SJCRH30 (cell line): ENCODE measurements around the gene TMEM242. TPM values are rescaled to one million over a fixed set of nuclear protein-coding genes. Genes with fewer than 3 reads are reported as not detected.

Experiments
- DNase-seq, 2 experiments: peaks; one replicate each; pipeline ENCODE4 v3.0.0-alpha.2; 2015 to 2020
- H3K27ac ChIP-seq: fragments of 250-450 bp; sonication (Bioruptor Pico); 2 replicates; pipeline ENCODE4 v1.5.1; 2020; ENCODE audit warnings: mild to moderate bottlenecking, moderate library complexity
- H3K27me3 ChIP-seq: fragments of 250-450 bp; sonication (Bioruptor Pico); 2 replicates; pipeline ENCODE4 v1.5.1; 2020; ENCODE audit warnings: mild to moderate bottlenecking, moderate library complexity
- H3K36me3 ChIP-seq: fragments of 250-450 bp; sonication (Bioruptor Pico); 2 replicates; pipeline ENCODE4 v1.5.1; 2020; ENCODE audit warnings: mild to moderate bottlenecking, moderate library complexity
- H3K4me1 ChIP-seq: fragments of 250-450 bp; sonication (Bioruptor Pico); 2 replicates; pipeline ENCODE4 v1.5.1; 2020; ENCODE audit warnings: mild to moderate bottlenecking, moderate library complexity
- H3K4me3 ChIP-seq: fragments of 250-450 bp; sonication (Bioruptor Pico); 2 replicates; pipeline ENCODE4 v1.5.1; 2020; ENCODE audit warnings: mild to moderate bottlenecking, moderate library complexity
- H3K9me3 ChIP-seq: fragments of 250-450 bp; sonication (Bioruptor Pico); replicated peaks from 2 replicates; pipeline ENCODE4 v1.5.1; 2020; ENCODE audit warnings: mild to moderate bottlenecking, moderate library complexity
- total RNA-seq: library from RNA; depleted of rRNA; stranded (reverse); fragments of >200 nt; shearing (Covaris generic); gene quantifications from 2 replicates; pipeline ENCODE4 v1.2.3, GENCODE V29; 2014

Gene TMEM242
- total RNA-seq, 1 experiment from 2014 or later, result 8.3 TPM

DNA sequence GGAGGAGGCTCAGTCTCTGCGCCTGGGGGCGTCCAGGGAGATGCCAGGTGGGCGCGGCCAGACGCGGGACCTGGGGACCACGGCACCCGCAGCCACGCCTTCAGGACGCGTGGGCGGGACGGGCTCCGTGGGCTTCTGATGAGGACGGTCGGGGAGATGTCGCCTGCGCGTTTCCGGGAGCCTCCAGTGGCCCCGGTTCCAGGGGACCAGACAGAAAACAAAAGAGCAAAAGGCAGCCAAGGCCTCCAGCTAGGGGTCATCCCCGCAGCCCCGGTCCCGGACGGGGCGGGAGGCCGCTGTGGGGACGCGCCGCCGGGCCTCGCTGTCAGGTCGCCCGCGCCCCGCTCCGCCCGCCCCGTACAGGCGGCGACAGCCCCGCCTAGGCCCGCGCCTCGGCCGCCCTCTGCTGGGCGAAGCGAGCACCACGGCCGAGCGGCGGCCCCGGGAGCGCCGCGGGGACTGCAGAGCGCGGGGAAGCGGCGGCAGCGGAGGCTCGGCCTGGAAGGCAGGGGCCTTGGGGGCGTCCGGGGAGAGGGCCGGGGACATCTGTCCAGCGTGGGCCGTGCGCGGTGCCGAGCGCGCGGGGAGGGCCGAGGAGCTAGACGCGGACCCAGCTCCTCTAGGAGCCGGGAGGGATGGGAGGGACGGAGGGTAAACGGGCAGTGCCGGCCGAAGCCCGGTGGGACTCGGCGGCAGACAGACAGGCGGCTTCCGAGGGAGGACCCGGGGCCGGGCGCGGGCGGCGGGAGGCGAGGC, 48.7 kb downstream of the TMEM242 start:
- peak; percentile 68 to 82 for DNase-seq
- Histone ChIP-seq H3K27me3 (no peaks in the 10 kb centered on the region), H3K4me3 (peak overlapping the region; percentile 72), H3K27ac (peak overlapping the region; percentile 49), H3K4me1 (no peaks in the 10 kb centered on the region), H3K9me3 (no peaks in the 10 kb centered on the region), H3K36me3 (no peaks in the 10 kb centered on the region)

GRCh38 chr6:157273756-157274470, 49.4 kb downstream of the TMEM242 start:
- no peaks in the 10 kb centered on the region for H3K4me1 ChIP-seq
- peak overlapping the region; percentile 72 for H3K4me3 ChIP-seq
- peak; percentile 76 to 82 for DNase-seq
- H3K9me3 ChIP-seq, result no peaks in the 10 kb centered on the region
- H3K27me3 ChIP-seq, result no peaks in the 10 kb centered on the region
- no peak overlapping the region for H3K27ac ChIP-seq
- no peaks in the 10 kb centered on the region for H3K36me3 ChIP-seq

DNA sequence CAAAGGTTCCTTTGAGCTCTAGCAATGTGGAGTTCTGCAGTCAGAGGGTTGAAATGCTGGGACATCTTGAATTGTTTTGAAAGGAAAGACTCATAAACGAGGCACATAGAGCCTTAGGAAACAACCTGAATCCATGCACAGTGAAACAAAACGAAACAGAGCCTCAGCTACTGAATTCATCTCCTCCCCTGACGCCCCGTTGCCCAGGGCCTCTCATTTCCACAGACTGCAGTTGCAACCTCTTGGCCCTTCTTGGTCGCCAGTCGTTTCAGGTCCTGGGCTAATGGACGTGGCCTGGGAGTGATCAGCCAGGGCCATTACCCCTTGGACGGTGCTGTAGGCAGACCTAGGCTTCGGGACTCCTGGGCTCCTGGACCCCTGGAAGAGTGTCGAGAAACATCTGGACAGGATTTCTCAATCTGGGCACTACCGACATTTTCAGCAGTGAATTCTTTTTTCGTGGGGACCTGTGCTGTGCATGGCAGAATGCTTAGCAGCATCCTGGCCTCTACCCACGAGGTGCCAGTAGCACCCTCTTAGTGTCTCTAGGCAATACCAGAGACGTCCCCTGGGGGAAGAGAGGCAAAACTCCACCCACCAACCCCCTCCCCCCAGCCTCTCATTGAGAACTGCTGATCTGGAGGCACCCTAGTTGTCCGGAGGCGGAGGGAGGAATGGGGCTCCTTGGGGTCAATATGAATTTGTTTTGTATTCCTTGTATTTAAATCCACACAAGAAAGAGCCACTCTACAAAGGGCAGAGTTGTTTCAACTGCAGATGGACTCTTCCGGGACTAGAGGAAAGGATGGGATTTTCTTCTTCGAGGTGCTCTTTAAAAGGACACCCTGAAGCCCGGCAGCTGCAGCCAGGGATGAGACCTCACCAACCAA, 50.2 kb downstream of the TMEM242 start:
- Histone ChIP-seq H3K4me1 (no peaks in the 10 kb centered on the region), H3K27ac (no peak overlapping the region), H3K9me3 (no peaks in the 10 kb centered on the region), H3K27me3 (no peaks in the 10 kb centered on the region), H3K4me3 (peak overlapping the region; percentile 72), H3K36me3 (no peaks in the 10 kb centered on the region)
- peak; percentile 24 to 41 for DNase-seq

- H3K36me3 ChIP-seq, result no peaks in the 10 kb centered on the region
- no peak for DNase-seq
- no peak overlapping the region for H3K27ac ChIP-seq
- H3K4me1 ChIP-seq, result no peaks in the 10 kb centered on the region
- no peaks in the 10 kb centered on the region for H3K9me3 ChIP-seq
- no peak overlapping the region for H3K4me3 ChIP-seq
- no peaks in the 10 kb centered on the region for H3K27me3 ChIP-seq
Measured at GRCh38 chr6:157272372-157272771, 50.9 kb downstream of the TMEM242 start.

DNA sequence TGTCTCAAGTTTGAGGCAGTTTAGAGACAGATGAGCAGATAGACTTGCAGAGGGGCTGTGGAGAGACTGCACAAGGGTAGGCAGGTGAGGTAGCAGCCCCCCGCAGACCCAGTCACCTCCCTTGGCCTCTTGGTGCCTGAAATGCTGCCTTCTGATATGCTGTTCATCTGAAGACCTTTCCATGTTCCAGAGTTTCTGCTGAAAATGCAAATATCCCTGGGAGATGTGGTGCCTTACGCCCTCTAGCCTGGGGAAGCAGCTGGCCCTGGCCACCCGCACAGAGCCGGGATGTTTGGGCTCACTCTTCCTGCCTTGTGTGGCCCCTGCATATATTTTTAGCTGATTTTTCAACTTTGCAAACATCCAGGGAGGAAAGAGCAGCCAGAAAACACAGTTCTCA, 51.4 kb downstream of the TMEM242 start:
- no peaks in the 10 kb centered on the region for H3K9me3 ChIP-seq
- H3K36me3 ChIP-seq, result no peaks in the 10 kb centered on the region
- no peaks in the 10 kb centered on the region for H3K4me1 ChIP-seq
- no peak overlapping the region for H3K27ac ChIP-seq
- no peak overlapping the region for H3K4me3 ChIP-seq
- DNase-seq, result no peak
- H3K27me3 ChIP-seq, result no peaks in the 10 kb centered on the region

GRCh38 chr6:157271441-157271840, 51.9 kb downstream of the TMEM242 start:
- no peak overlapping the region for H3K4me3 ChIP-seq
- no peak overlapping the region for H3K27ac ChIP-seq
- no peaks in the 10 kb centered on the region for H3K9me3 ChIP-seq
- H3K27me3 ChIP-seq, result no peaks in the 10 kb centered on the region
- no peaks in the 10 kb centered on the region for H3K4me1 ChIP-seq
- no peaks in the 10 kb centered on the region for H3K36me3 ChIP-seq
- DNase-seq, result no peak

DNA sequence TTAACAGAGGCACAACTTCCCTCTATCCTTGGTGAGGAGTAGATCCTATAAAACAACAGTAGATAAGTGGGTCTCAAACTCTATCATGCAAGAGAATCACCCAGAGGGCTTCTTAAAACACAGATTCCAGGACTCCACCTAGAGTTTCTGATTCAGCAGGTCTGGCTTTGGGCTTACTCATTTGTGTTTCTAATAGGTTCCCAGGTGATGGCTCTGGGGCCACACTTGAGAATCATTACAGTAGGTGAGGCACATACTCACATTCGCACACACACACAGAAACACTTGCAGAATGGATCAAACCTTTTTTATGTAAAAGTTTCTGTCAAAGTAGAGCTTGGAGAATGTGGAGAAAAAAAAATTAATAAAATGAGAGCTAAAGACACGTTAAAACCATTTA, 52.4 kb downstream of the TMEM242 start:
- H3K4me1 ChIP-seq, result no peaks in the 10 kb centered on the region
- no peaks in the 10 kb centered on the region for H3K27me3 ChIP-seq
- no peak overlapping the region for H3K4me3 ChIP-seq
- H3K9me3 ChIP-seq, result no peaks in the 10 kb centered on the region
- H3K36me3 ChIP-seq, result no peaks in the 10 kb centered on the region
- H3K27ac ChIP-seq, result no peak overlapping the region
- DNase-seq, result no peak

DNA sequence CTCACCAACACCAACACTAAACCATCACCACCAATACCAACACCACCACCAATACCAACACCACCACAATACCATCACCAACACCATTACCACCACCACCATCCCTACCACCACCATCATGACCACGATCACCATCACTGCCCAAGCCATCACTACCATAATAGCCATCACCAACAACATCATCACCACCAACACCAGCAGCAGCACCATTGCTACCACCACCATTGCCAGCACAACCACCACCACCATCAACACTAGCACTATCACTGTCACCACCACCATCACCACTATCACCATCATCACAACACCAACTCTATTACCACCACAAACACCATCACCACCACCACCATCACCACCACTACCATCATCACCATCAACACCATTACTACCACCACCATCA, 53.0 kb downstream of the TMEM242 start:
- H3K27ac ChIP-seq, result no peak overlapping the region
- no peaks in the 10 kb centered on the region for H3K4me1 ChIP-seq
- DNase-seq, result no peak

DNA sequence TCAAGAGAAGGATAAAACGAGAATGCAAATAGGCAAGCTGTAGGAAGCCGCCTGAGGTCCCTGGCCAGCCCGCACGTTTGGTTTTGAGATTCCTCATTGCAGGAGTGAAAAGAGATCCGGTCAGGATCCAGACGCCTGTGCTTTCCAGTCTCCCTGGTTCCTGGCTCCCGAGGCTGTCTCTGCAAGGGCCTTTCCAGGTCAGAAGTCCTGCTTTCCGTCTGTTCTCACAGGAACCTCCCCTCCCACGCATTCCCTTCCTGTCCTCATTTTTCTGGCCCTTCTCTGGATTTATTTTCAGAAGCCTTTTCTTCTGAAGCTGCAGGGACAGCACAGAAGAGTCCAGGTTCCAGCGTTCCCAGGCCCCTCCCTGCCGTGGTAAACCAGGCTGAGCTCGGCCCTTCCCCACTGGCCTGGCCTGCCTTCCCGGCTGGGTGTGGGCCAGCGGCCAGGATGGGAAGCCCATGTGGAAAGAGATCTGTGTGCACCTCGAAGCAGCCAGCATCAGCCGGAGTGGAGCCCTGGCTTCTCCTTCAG, 54.0 kb downstream of the TMEM242 start:
- Histone ChIP-seq H3K36me3 (no peaks in the 10 kb centered on the region), H3K9me3 (no peaks in the 10 kb centered on the region), H3K4me3 (no peak overlapping the region), H3K27me3 (no peaks in the 10 kb centered on the region), H3K27ac (no peak overlapping the region), H3K4me1 (no peaks in the 10 kb centered on the region)
- DNase-seq, result no peak

More for the DNA sequence above, 53.0 kb downstream of the TMEM242 start:
- Histone ChIP-seq H3K4me3 (no peak overlapping the region), H3K9me3 (no peaks in the 10 kb centered on the region), H3K27me3 (no peaks in the 10 kb centered on the region), H3K36me3 (no peaks in the 10 kb centered on the region)

DNA sequence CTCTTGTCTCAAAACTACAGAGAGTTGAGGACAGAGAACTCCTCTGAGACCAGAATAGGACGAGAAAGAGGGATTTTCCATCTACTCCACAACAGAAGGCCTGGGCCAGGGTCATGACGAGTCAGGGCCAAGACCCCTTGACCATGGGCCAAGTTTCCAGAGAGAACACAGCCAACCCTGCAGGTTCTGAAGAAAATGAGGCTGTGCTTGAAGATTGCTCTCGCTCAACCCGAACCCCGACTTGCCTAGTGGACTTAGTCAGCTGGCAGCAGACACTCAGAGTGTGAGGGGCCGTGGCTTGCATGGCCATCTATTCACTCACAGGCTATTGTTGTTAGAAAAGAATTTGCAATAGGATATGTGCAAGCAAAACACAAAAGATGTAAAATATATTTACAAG, 54.5 kb downstream of the TMEM242 start:
- Histone ChIP-seq H3K27me3 (no peaks in the 10 kb centered on the region), H3K36me3 (no peaks in the 10 kb centered on the region), H3K4me1 (no peaks in the 10 kb centered on the region), H3K27ac (no peak overlapping the region), H3K4me3 (no peak overlapping the region), H3K9me3 (no peaks in the 10 kb centered on the region)
- DNase-seq, result no peak

DNA sequence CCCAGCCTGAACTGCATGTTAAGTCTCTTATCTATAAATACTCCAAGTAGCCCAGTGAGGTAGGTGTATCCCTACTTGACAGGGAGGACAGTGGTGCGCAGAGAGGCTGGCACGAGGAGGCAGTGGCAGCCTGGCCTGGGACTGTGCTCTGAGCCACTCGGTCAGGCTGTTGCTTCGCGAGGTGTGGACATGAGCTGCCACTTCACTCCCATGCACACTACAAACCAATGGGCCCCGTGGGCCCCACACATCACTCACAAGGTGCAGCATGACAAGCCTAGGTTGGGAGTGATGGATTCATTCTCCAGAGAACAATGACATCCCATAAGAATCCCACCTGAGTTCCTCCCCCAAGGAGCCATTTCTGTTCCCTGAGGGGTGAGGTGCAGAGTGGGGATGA, 54.9 kb downstream of the TMEM242 start:
- no peak for DNase-seq
- no peak overlapping the region for H3K4me3 ChIP-seq
- H3K4me1 ChIP-seq, result no peaks in the 10 kb centered on the region
- H3K9me3 ChIP-seq, result no peaks in the 10 kb centered on the region
- no peak overlapping the region for H3K27ac ChIP-seq
- no peaks in the 10 kb centered on the region for H3K36me3 ChIP-seq
- H3K27me3 ChIP-seq, result no peaks in the 10 kb centered on the region

GRCh38 chr6:157267654-157268053, 55.7 kb downstream of the TMEM242 start:
- Histone ChIP-seq H3K27ac (no peak overlapping the region), H3K27me3 (no peaks in the 10 kb centered on the region), H3K4me1 (no peaks in the 10 kb centered on the region), H3K9me3 (no peaks in the 10 kb centered on the region), H3K4me3 (no peak overlapping the region), H3K36me3 (no peaks in the 10 kb centered on the region)
- no peak for DNase-seq

DNA sequence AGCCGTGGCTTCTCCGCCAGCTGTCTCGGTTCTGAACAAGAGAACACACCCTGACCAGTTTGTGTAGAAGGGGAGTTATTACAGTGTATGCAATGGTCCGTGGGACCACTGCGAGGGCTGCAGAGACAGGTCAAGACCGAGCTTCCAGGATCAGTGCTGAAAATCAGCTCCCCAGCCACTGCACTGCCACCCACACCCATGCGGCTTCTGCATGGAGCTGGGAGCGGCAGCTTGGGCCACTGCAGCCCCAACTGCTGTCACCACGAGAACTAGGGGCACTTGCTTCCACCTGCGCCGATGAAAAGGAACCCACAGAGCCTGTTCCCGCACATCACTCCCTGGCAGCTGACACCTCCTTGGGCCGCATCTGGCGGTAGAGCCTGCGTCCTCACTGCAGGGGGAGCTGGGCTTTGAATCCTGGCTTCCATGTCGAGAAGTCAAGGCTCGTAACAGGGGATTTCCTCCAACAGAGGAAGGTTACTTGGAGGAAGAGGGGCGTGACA, 56.2 kb downstream of the TMEM242 start:
- Histone ChIP-seq H3K27me3 (no peaks in the 10 kb centered on the region), H3K4me3 (no peak overlapping the region), H3K9me3 (no peaks in the 10 kb centered on the region), H3K4me1 (no peaks in the 10 kb centered on the region), H3K27ac (no peak overlapping the region), H3K36me3 (no peaks in the 10 kb centered on the region)
- DNase-seq, result no peak

DNA sequence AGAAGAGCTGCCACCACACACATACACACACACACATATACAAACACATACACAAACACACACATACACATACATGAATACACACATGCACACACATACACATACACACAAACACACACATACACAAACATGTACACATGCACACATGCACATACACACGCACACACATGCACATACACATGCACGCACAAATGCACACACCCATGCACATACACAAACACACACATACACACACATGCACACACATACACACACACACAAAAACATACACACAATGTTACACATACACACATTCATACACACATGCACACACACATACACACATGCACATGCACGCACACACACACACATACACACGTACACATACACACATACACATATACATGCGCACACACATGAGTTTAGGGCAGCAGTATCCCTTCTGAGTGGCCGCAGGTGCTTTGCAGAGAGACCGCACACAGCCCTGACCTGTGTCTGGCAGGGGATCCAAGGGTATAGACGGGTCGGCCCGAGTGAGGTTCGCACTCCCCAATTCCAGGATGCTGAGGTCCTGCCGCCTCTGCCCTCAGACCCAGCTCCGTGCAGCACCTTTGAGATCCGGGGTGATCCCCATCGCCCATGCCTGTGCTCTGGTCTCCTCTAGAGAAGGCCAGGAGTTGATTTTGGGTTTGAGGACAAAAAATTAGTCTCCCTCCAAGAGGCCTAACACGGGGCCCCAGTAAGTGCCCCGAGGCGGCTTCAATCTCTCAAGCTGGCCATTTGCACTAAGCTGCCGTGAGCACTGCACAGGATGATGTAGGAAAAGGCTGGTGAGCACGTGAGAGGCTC, 56.8 kb downstream of the TMEM242 start:
- Histone ChIP-seq H3K4me3 (no peak overlapping the region), H3K36me3 (no peaks in the 10 kb centered on the region), H3K9me3 (no peaks in the 10 kb centered on the region), H3K27me3 (no peaks in the 10 kb centered on the region), H3K4me1 (no peaks in the 10 kb centered on the region), H3K27ac (no peak overlapping the region)
- no peak for DNase-seq
